Fibroblast of the conjunctiva (primary cell): ENCODE measurements around the gene CFAP221.
"Not testable (repeated sequence)": the region's sequence is repeated elsewhere in the genome, so short reads cannot be mapped to it uniquely, and the experiment has no call there.

Experiments
- DNase-seq: peaks from one replicate; pipeline ENCODE4 v3.0.0-alpha.2; 2010; ENCODE audit warnings: low read depth

Gene CFAP221

DNA sequence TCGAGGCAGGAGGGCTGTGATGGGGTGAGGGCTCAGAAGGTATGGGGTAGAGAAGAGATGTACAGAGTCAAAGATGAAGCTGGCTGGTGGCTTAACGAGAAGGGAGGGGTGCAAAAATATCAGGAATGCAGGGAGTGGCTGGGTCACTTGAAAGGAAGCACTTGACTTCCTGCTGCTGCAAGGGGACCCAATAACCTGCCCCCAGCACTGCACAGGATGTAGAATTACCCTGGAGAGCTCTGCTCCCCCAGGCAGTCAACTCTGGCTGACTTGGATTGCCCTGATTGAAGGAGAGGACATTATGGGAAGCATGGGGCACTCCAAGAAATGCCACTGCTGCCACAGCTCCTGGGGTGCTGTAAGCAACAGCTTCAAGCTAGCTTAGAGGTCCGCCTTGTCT lies 41.8 kb downstream of the CFAP221 start:
- DNase-seq: no peak

GRCh38 chr2:119590873-119591272 lies 46.6 kb downstream of the CFAP221 start:
- no peak for DNase-seq

- no peak for DNase-seq
Observed at GRCh38 chr2:119591523-119591922, 47.3 kb downstream of the CFAP221 start.

DNA sequence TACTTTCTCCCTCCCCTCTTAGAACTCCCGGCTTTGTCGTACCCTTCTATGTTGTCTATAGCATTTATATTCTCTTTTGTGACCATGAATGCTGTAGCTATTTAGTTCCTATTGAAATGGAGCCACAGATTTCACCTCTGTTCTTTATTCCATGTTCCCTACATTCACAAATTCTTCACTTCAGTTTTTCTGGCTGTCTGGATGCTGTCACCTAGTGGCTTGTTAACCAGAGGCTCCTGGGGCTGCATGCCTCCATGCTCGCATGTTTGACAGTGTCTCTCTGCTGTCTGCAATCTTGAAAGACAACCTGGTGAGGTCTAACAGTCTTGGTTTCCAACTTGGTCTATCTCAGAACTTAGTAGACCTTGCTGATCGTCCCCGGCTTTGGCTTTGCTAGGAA lies 48.2 kb downstream of the CFAP221 start:
- DNase-seq: no peak

DNA sequence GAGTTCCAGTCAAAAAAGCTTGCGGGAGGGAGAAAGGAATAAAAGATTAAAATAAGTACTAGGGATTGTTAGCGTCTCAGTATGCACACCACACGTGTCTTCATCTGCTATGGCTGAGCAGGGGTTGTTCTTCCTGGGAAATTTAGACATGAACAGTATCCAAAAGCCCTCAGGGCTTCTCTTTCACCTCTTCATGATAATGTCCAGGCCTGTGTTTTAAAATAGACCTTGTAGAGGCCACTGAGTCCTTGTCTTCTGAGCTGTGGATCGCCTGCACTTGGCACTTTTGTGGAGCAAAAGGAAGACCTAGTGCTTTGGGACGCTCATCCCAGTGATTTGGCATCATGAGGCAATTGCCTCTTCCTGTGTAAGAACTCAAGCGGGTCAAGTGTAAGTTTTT lies 52.4 kb downstream of the CFAP221 start:
- no peak for DNase-seq

- no peak for DNase-seq
Observed at GRCh38 chr2:119598596-119599263, 54.5 kb downstream of the CFAP221 start.

GRCh38 chr2:119599384-119599783 lies 55.1 kb downstream of the CFAP221 start:
- DNase-seq: no peak

DNA sequence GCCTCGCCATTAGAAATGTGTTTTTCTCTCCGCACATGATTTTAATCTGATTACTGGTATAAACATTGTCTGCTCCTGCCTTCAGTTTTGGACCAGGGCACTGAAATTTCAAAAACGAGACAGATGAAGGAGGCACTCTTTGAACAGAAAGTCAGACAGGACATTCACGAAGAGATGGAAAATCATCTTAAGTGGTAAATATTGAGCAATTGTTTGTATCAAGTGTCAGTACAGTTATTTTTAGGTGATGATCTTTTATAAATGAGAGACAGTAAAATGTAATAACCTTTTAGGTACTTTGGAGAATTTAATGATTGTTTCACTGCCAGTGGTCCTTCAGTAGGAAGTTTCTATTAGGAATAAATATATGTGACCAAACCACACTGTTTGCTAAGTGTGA lies 60.8 kb downstream of the CFAP221 start:
- DNase-seq: no peak

- no peak for DNase-seq
Observed at GRCh38 chr2:119606674-119607073, 62.4 kb downstream of the CFAP221 start.

DNA sequence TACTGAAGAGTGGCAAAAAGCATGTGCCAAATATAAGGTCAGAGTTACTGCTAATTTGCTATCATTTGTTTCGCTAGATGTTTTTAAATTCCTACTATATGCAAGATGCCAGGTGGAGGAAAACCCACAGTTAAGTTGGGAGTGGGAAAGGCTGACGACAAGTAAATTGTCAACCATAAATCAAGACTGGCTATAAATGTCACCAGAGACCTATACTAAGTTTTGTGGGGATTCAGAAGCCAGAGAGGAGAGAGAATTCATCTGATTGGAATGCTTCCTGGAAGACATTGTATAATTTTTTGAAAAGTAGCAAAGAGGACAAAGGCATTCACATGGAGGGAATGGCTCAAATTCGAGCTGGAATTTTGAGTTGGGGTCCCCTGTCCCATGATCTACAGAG lies 64.3 kb downstream of the CFAP221 start:
- no peak for DNase-seq

DNA sequence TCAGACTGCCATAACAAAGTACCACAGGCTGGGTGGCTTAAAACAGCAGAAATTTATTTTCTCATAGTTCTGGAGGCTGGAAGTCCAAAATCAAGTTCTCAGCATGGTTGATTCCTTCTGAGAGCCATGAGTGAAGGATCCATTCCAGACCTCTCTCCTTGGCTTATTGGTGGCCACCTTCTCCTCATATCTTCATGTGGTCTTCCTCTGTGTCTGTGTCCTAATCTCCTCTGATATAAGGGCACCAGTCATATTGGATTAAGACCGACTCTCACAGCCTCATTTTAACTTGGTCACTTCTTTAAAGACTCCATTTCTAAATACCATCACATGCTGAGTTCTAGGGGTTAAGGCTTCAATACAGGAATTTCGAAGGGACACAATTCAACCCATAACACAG lies 65.1 kb downstream of the CFAP221 start:
- DNase-seq: no peak

DNA sequence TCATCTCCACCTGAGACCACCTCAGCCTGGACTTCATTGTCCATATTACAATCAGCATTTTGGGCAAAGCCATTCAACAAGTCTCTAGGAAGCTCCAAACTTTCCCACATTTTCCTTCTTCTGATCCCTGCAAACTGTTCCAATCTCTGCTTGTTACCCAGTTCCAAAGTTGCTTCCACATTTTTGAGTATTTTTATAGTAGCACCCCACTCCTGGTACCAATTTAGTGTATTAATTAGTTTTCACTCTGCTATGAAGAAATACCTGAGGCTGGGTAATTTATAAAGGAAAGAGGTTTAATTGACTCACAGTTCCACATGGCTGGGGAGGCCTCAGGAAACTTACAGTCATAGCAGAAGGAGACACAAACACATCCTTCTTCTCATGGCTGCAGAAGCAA lies 69.9 kb downstream of the CFAP221 start:
- DNase-seq: not testable (repeated sequence)

DNA sequence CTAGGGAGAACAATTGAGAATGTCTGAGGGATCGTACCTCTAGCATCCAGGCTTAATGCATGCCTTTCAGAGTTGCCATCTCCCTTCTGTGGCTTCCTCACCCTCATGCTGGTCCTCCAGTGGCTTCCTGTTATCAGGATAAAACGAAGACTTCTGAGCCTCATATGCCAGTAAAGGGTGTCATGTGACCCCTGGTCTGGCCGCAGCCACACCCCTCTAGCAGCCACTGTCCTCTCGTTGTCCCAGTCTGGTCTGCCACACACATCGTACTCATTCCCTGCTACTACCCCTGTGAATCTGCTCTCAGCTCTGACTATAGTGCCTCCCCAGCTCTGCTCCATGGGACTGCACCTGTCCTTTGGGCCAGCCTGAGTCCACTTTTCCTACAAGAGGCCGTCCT lies 72.2 kb downstream of the CFAP221 start:
- no peak for DNase-seq

DNA sequence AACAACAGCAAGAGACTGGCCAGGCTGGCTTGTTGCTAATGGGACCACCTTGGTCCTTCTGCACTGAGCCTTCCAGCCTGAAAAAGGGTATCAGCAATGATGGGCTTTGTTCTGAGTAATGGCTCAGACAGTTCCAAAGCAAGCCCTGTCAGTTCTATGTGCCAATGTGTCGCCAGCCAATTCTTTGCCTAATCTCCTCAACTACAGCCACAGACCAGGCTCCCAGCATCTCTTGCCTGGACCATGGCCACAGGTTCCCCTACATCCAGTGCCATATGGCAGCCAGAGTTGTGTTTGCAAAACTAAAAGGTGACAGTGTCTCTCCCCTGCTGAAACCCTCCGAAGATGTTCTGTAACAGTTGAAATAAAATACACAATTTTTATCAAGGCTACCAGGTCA lies 73.2 kb downstream of the CFAP221 start:
- DNase-seq: no peak

GRCh38 chr2:119618725-119619124 lies 74.5 kb downstream of the CFAP221 start:
- not testable (repeated sequence) for DNase-seq

- no peak for DNase-seq
Observed at GRCh38 chr2:119625226-119625625, 81.0 kb downstream of the CFAP221 start.

DNA sequence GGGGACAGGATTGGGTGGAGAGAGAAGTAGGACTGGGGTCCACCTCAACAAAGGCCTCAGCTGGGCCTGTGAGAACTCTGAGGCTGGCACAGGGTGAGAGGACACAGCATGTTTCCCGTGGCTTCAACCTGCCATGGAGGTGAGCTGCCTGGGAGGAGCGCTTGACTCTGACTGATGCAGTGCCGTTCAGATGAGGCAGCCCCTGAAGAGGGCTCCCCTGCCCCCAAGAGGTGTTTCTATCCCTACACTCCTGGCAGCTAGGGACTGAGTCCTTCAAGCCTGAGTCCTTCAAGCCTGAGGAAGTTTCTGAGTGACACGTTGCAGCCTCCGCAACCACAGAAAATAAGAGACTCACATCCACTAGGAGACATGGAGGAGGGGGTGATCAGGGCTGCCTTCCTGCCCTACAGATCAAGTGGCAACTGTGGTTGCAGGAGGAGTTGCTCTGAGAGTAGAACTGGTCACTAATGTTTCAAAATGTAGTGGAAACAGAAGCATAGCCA lies 85.1 kb downstream of the CFAP221 start:
- no peak for DNase-seq

DNA sequence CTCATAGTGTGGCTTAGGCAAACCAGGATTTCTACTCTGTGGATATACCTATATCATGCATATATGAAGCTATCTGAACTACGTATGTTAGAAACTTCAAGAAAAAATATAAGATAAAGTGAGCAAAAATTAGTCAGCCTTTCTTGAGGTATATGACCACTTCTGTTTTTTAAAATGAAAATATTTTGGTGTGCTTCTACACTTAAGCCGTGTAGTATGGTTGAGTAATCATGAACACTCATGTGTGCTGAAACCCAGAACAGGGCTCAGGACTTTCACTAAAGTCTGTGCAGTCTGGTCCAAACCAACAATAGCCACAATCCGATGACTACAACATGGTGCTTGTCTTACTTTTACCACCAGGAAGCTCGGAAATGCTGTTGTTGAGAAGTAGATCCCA lies 85.9 kb downstream of the CFAP221 start:
- no peak for DNase-seq

DNA sequence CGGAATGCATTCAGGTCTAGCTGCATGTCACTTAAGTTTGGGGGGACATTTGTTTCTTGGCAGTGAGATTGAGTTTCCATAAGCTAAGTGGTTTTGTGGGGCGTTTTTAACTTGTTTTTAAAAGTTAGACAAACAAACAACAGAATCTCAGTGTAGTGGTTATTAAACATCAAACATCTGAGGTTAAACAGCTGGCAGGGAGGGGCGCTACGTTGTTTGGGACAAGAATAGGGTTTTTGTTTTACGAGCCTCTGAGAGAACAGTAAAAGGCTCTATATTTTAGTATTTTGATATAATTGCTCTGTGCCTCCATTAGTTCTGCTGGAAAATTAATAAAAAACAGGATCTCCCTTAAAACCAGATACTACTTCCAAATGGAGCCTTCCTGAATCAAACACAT lies 93.1 kb downstream of the CFAP221 start:
- DNase-seq: no peak

GRCh38 chr2:119638246-119638645 lies 94.0 kb downstream of the CFAP221 start:
- DNase-seq: no peak

DNA sequence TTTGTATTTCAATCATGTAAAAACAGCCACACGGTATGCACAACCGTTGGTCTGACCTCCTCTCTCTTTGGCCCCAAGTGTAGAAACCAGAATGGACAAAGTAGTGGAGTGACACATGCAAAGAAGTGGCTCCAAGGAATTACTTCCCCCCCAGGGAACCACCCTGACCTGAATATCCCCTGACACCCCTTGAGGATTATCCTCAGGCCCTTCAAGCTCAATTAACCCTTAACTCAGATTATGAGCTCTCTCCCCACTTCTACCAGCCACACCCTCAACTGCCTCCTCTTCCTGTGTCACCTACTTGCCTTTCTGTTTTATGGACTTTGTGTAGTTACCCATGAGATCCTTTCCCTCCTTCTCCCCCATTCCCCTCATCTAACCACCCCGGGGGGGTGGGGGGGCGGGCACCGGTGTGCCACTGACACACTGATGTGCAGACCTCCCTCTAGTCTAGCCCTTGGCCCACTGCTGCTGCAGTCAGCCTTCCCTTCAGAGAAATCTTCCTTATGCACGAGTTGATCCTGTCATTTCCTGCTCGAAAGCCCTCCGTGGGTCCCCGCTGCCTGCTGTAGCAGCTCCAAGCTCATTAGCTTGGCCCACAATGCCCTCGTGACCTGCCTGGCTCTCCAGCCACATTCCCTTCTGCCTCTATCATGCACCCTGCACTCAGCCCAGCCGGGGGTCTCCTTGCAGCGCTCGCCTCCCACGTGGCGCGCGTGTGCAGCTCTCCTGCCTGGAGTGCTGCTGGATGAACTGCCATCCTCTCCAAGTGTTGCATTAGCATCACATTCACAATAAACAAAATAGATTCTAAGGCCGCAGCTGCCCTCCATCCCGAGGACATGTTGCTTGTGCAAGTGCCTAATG lies 94.7 kb downstream of the CFAP221 start:
- no peak for DNase-seq

GRCh38 chr2:119641562-119642258 lies 97.5 kb downstream of the CFAP221 start:
- peak; percentile 56 for DNase-seq

DNA sequence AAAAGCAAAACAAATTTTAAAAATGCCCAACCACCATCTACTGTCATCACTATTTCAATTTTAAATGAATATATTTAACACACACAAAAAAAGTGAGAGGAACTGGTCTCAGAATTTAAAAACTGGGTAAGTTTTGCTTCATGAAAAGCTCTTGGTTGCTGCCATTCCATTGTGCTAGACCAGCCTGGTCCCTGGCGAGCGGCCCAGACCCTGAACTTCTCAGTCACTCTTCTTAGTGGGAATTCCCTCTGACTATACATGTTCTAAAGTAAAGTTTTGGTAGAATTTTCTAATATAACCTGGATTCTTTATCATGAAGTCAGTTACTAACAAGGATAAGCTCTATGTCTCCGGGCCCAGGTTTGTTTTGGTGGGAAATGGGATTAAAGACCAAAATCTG lies 99.9 kb downstream of the CFAP221 start:
- DNase-seq: no peak
